MCF 10A (cell line): Measurements from ENCODE around the gene HMBS. TPM values are rescaled to one million over a fixed set of nuclear protein-coding genes. Genes with fewer than 3 reads are reported as not detected.
A peak's percentile ranks its signal among the peaks of the same experiment; 100 is the strongest.
"Not testable (repeated sequence)": the region's sequence is repeated elsewhere in the genome, so short reads cannot be mapped to it uniquely, and the experiment has no call there.

Experiments used
- BruUV-seq: library from RNA; stranded (reverse); fragments of 400-500 nt; replicated peaks from 2 replicates; lab custom pipeline; 2021; lab: Mats Ljungman, UMichigan
- CTCF ChIA-PET: fragments of 300-600 bp; sonication (Branson Sonifier 250); formaldehyde crosslinking; extraction: SDS; loops from one replicate; lab custom pipeline; 2021; ENCODE audit warnings: antibody characterized with exemption, inconsistent platforms; lab: Yijun Ruan, JAX
- POLR2A ChIA-PET: fragments of 300-600, 350-650 bp; sonication (Branson Sonifier 250); formaldehyde crosslinking; extraction: SDS; loops from one replicate; lab custom pipeline; 2020; ENCODE audit warnings: antibody characterized with exemption, inconsistent platforms; lab: Yijun Ruan, JAX
- DNase-seq: peaks from one replicate; pipeline ENCODE4 v3.0.0-alpha.2; 2018; ENCODE audit not compliant: unreplicated experiment
- H3K27ac Mint-ChIP-seq: one replicate; pipeline ENCODE4 v1.8.0; 2022; ENCODE audit warnings: mild to moderate bottlenecking, low read depth, mixed read lengths; ENCODE audit not compliant: unreplicated experiment
- H3K27me3 Mint-ChIP-seq: one replicate; pipeline ENCODE4 v1.8.0; 2022; ENCODE audit warnings: mixed read lengths; ENCODE audit not compliant: insufficient read depth, unreplicated experiment
- H3K36me3 Mint-ChIP-seq: one replicate; pipeline ENCODE4 v1.8.0; 2022; ENCODE audit warnings: mild to moderate bottlenecking, moderate library complexity, mixed read lengths; ENCODE audit not compliant: insufficient read depth, unreplicated experiment
- H3K4me1 Mint-ChIP-seq: one replicate; pipeline ENCODE4 v1.8.0; 2022; ENCODE audit warnings: mixed read lengths; ENCODE audit not compliant: insufficient read depth, unreplicated experiment
- H3K4me3 Mint-ChIP-seq: one replicate; pipeline ENCODE4 v1.8.0; 2022; ENCODE audit warnings: mild to moderate bottlenecking, moderate library complexity, mixed read lengths; ENCODE audit not compliant: unreplicated experiment
- H3K9me3 Mint-ChIP-seq: one replicate; pipeline ENCODE4 v1.8.0; 2022; ENCODE audit warnings: mixed read lengths; ENCODE audit not compliant: unreplicated experiment
- intact Hi-C: fragments of 100-400 bp; cut with micrococcal nuclease; formaldehyde crosslinking; loops from 2 replicates; pipeline ENCODE4 v1.14.1; 2022
- total RNA-seq: library from RNA; stranded (reverse); gene quantifications from 2 replicates; pipeline ENCODE4 v1.2.3, GENCODE V29; 2022
- TF ChIP-seq, protein P1 (sequence below): fragments of 200-600 bp; IDR thresholded peaks from one replicate; pipeline ENCODE4 v1.8.0; 2022; ENCODE audit warnings: antibody characterized with exemption, mild to moderate bottlenecking; ENCODE audit not compliant: unreplicated experiment

The HMBS gene
- total RNA-seq, 1 experiment from 2014 or later, result 51.3 TPM

DNA sequence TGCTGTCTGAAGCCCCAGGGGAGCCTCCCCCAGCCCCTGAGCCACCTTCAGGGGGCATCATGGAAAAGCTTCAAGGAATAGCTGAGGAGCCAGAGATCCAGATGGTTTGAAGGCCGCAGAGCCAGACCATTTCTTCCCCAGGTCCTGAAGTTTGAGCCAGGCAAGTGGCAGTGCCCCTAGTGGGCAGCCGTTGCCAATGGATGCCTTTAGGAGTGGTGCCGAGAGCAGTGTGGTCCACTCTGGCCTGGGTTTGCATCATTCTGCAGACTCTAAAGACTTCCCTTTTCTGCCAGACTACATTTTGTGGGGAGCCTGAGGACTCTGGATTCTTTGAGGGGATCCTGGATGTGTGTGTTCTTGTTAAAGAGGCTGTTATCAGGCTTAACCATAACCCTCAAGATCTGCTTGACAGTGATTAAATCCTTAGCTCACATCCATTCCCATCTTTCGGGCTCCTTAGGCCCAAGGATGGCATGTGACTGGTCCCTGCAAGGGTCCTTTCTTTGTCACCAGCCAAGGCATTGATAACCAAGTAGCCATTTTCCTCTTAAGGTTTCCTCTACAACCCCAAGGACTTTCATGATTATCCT is 49.8 kb downstream of the HMBS start:
- Mint-ChIP-seq H3K4me3 (no peak overlapping the region), H3K36me3 (peaks cover 51% of the 10 kb centered on the region), H3K27ac (no peak overlapping the region), H3K27me3 (peaks cover 19% of the 10 kb centered on the region), H3K4me1 (no peaks in the 10 kb centered on the region), H3K9me3 (no peaks in the 10 kb centered on the region)
- BruUV-seq, result no TSS peak
- TF ChIP-seq, protein P1, sequence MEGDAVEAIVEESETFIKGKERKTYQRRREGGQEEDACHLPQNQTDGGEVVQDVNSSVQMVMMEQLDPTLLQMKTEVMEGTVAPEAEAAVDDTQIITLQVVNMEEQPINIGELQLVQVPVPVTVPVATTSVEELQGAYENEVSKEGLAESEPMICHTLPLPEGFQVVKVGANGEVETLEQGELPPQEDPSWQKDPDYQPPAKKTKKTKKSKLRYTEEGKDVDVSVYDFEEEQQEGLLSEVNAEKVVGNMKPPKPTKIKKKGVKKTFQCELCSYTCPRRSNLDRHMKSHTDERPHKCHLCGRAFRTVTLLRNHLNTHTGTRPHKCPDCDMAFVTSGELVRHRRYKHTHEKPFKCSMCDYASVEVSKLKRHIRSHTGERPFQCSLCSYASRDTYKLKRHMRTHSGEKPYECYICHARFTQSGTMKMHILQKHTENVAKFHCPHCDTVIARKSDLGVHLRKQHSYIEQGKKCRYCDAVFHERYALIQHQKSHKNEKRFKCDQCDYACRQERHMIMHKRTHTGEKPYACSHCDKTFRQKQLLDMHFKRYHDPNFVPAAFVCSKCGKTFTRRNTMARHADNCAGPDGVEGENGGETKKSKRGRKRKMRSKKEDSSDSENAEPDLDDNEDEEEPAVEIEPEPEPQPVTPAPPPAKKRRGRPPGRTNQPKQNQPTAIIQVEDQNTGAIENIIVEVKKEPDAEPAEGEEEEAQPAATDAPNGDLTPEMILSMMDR, result peak; percentile 49
- intact Hi-C loops, result no loop called here
- POLR2A ChIA-PET, result interaction anchor here (0.6 to 1.6 kb wide), 5 partner anchors 8 to 175 kb away, joined by 3 to 5 read pairs (median 3); partner anchors contain the start of gene HINFP
- CTCF ChIA-PET, result interaction anchor here (0.5 to 1.3 kb wide), 6 partner anchors 9 to 507 kb away, joined by 3 to 6 read pairs (median 4); no protein-coding TSS in a partner anchor
- DNase-seq, result peak; percentile 18

DNA sequence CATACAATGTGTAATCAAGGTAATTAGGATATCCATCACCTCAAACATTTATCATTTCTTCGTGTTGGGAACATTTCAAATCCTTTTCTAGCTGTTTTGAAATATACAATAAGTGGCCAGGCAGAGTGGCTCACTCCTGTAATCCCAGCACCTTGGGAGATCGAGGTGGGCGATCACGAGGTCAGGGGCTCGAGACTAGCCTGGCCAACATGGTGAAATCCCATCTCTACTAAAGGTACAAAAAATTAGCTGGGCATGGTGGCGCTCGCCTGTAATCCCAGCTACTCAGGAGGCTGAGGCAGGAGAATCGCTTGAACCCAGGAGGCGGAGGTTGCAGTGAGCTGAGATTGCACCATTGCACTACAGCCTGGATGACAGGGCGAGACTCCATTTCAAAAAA is 54.6 kb downstream of the HMBS start:
- ChIA-PET POLR2A (interaction anchor here (1.1 to 2.7 kb wide), 5 partner anchors 10 to 37 kb away, joined by 3 to 7 read pairs (median 4); partner anchors contain the start of gene HINFP), CTCF (interaction anchor here (0.7 to 1.1 kb wide), 5 partner anchors 24 to 995 kb away, joined by 3 to 4 read pairs (median 3); no protein-coding TSS in a partner anchor)
- intact Hi-C loops, H3K27ac Mint-ChIP-seq, H3K4me3 Mint-ChIP-seq, H3K9me3 Mint-ChIP-seq, DNase-seq, H3K4me1 Mint-ChIP-seq, H3K36me3 Mint-ChIP-seq, BruUV-seq: not testable (repeated sequence)
- H3K27me3 Mint-ChIP-seq, result peaks cover 19% of the 10 kb centered on the region

Other genes with a start within 250 kb of the HMBS start
- not detected in 2 replicates for gene CXCR5, start 201.0 kb upstream of the HMBS start, total RNA-seq
- gene BCL9L, start 159.0 kb upstream of the HMBS start, total RNA-seq, result 91.6 and 121 TPM in 2 replicates
- gene UPK2, start 128.6 kb upstream of the HMBS start, total RNA-seq, result not detected in 2 replicates
- gene FOXR1, start 113.1 kb upstream of the HMBS start, total RNA-seq, result not detected in 2 replicates
- 48.0 and 49.0 TPM in 2 replicates for gene CENATAC, start 86.7 kb upstream of the HMBS start, total RNA-seq
- 1,252 and 1,255 TPM in 2 replicates for gene RPS25, start 66.5 kb upstream of the HMBS start, total RNA-seq
- 78.6 and 96.5 TPM in 2 replicates for gene TRAPPC4, start 66.1 kb upstream of the HMBS start, total RNA-seq
- 6.8 and 10.0 TPM in 2 replicates for gene SLC37A4, start 54.0 kb upstream of the HMBS start, total RNA-seq
- gene HYOU1, start 27.7 kb upstream of the HMBS start, total RNA-seq, result 398 and 664 TPM in 2 replicates
- 16.2 and 21.8 TPM in 2 replicates for gene VPS11, start 17.1 kb upstream of the HMBS start, total RNA-seq
- gene DPAGT1, start 17.0 kb downstream of the HMBS start, total RNA-seq, result 55.6 and 58.8 TPM in 2 replicates
- gene C2CD2L, start 22.5 kb downstream of the HMBS start, total RNA-seq, result 13.5 and 15.4 TPM in 2 replicates
- gene HINFP, start 36.7 kb downstream of the HMBS start, total RNA-seq, result 23.4 and 26.2 TPM in 2 replicates
- gene ABCG4, start 64.2 kb downstream of the HMBS start, total RNA-seq, result not detected in 2 replicates
- gene NLRX1, start 83.8 kb downstream of the HMBS start, total RNA-seq, result 16.7 and 18.9 TPM in 2 replicates
- 0.20 TPM in 1 of 2 replicates, not detected in the other for gene NHERF4, start 100.6 kb downstream of the HMBS start, total RNA-seq
- 35.5 and 45.7 TPM in 2 replicates for gene CBL, start 121.5 kb downstream of the HMBS start, total RNA-seq
- gene MCAM, start 232.2 kb downstream of the HMBS start, total RNA-seq, result 3.5 TPM in 2 replicates
- 19.2 and 20.9 TPM in 2 replicates for gene RNF26, start 249.6 kb downstream of the HMBS start, total RNA-seq